Immature natural killer cell (primary cell): Measurements from ENCODE around the gene SLC36A1. TPM values are rescaled to one million over a fixed set of nuclear protein-coding genes. Genes with fewer than 3 reads are reported as not detected.
A peak's percentile ranks its signal among the peaks of the same experiment; 100 is the strongest.
"Not testable (repeated sequence)": the region's sequence is repeated elsewhere in the genome, so short reads cannot be mapped to it uniquely, and the experiment has no call there.

Experiments
- DNase-seq, 3 donors: peaks; one replicate each; pipeline ENCODE4 v3.0.0; 2022; ENCODE audit warnings: mixed read lengths in 1 of 3
- H3K27ac Mint-ChIP-seq, 6 donors: one replicate each; pipeline ENCODE4 v1.8.0; 2020; ENCODE audit warnings: mixed read lengths in 6 of 6, mild to moderate bottlenecking in 5 of 6, inconsistent platforms in 4 of 6, moderate library complexity in 3 of 6
- H3K27me3 Mint-ChIP-seq, 3 donors: one replicate each; pipeline ENCODE4 v1.8.0; 2020 to 2021; ENCODE audit warnings: low read depth in 3 of 3, mild to moderate bottlenecking in 3 of 3, mixed read lengths in 3 of 3, moderate library complexity in 3 of 3, inconsistent platforms in 1 of 3
- H3K36me3 Mint-ChIP-seq, 3 donors: one replicate each; pipeline ENCODE4 v1.8.0; 2020; ENCODE audit warnings: mixed read lengths in 3 of 3, inconsistent platforms in 2 of 3, mild to moderate bottlenecking in 2 of 3
- H3K4me1 Mint-ChIP-seq, 2 donors: one replicate each; pipeline ENCODE4 v1.8.0; 2020; ENCODE audit warnings: inconsistent platforms in 2 of 2, mild to moderate bottlenecking in 2 of 2, mixed read lengths in 2 of 2, moderate library complexity in 1 of 2
- H3K4me3 Mint-ChIP-seq, 5 donors: one replicate each; pipeline ENCODE4 v1.8.0; 2020; ENCODE audit warnings: mild to moderate bottlenecking in 5 of 5, mixed read lengths in 5 of 5, inconsistent platforms in 3 of 5, moderate library complexity in 3 of 5
- H3K9me3 Mint-ChIP-seq, 6 donors: one replicate each; pipeline ENCODE4 v1.8.0; 2020; ENCODE audit warnings: mild to moderate bottlenecking in 6 of 6, mixed read lengths in 6 of 6, inconsistent platforms in 4 of 6, moderate library complexity in 3 of 6
- polyA plus RNA-seq, 3 donors: library from polyadenylated mRNA; unstranded; fragments of 300-500 nt; fragmentation: Illumina TruSeq; gene quantifications; one replicate each; pipeline ENCODE4 v1.2.3, GENCODE V29; 2021

The SLC36A1 gene
- 1 to 10 TPM in 2 of 3 donors, under 1 TPM in 1; 0.51 to 2.8 (median 1.4) TPM for polyA plus RNA-seq

DNA sequence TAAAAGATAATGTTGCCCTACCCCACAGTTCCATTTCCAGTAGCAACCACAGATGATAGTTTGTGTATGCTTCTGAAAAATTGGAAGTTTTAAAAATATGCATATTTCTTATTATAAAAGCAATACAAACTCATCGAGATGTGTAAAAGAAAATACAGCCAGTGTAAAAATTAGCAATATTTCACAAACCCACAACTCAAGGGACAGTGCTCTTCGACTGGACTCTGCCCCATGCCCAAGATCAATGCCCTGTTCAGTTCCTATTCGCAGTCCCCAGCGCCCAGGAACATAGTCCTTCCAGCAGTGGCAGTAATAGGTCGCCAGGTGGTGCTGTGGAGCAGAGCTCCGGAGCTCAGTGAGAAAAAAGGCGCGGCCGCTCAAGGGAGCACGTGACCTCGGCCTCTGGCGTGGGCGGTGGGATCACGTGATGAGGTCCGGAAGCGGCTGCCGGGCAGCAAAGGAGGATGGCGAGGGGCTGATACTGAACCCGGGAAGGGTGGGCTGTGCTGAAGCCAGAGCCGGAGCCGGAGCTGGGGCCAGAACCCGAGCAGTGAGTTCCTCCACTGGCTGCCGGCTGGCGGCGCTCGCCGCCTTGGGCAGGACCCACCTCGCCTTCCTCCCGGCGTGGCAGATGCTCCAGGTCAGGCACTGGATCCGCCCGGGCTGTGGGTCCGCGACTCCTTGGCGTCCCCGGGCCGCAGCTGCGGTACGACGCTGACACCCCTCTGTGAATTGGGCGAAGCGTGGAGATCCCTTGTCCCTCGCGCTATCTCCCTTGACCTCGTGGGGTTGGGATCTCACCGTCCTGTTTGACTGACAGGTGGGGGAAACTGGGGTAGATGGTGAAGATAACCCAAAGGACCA lies at the start of gene SLC36A1:
SLC36A1 (plus strand) TSS at position 430 of the 864 bp plus-strand sequence. CDS start 11,190 bp downstream, outside the sequence.
- peaks cover 6 to 31% (median 13%) of the 10 kb centered on the region in 3 donors for H3K27me3 Mint-ChIP-seq
- peak within 1 kb of the TSS; percentile 93 to 98 (median 96) for H3K4me3 Mint-ChIP-seq
- no peaks in the 10 kb centered on the region for H3K9me3 Mint-ChIP-seq
- peak within 1 kb of the TSS; percentile 81 to 95 (median 90) for H3K27ac Mint-ChIP-seq
- DNase-seq, result peak; percentile 90 to 91 (median 91)
- H3K36me3 Mint-ChIP-seq, result peaks cover 0 to 4% (median 0%) of the 10 kb centered on the region in 3 donors
- H3K4me1 Mint-ChIP-seq, result peaks cover 22% of the 10 kb centered on the region in 2 donors

GRCh38 chr5:151405334-151406160 lies 41.9 kb upstream of the SLC36A1 start:
- H3K27ac Mint-ChIP-seq, result no peak overlapping the region
- no peaks in the 10 kb centered on the region for H3K4me1 Mint-ChIP-seq
- no peak overlapping the region for H3K4me3 Mint-ChIP-seq
- no peaks in the 10 kb centered on the region for H3K36me3 Mint-ChIP-seq
- DNase-seq, result no peak
- H3K27me3 Mint-ChIP-seq, result peaks cover 9 to 14% (median 11%) of the 10 kb centered on the region in 3 donors
- H3K9me3 Mint-ChIP-seq, result peaks cover 0 to 2% (median 0%) of the 10 kb centered on the region in 6 donors

GRCh38 chr5:151406322-151406947 lies 41.0 kb upstream of the SLC36A1 start:
- Mint-ChIP-seq H3K9me3 (peaks cover 0 to 2% (median 0%) of the 10 kb centered on the region in 6 donors), H3K4me3 (no peak overlapping the region), H3K36me3 (no peaks in the 10 kb centered on the region), H3K4me1 (no peaks in the 10 kb centered on the region), H3K27me3 (peaks cover 9 to 11% (median 9%) of the 10 kb centered on the region in 3 donors), H3K27ac (no peak overlapping the region)
- no peak for DNase-seq

DNA sequence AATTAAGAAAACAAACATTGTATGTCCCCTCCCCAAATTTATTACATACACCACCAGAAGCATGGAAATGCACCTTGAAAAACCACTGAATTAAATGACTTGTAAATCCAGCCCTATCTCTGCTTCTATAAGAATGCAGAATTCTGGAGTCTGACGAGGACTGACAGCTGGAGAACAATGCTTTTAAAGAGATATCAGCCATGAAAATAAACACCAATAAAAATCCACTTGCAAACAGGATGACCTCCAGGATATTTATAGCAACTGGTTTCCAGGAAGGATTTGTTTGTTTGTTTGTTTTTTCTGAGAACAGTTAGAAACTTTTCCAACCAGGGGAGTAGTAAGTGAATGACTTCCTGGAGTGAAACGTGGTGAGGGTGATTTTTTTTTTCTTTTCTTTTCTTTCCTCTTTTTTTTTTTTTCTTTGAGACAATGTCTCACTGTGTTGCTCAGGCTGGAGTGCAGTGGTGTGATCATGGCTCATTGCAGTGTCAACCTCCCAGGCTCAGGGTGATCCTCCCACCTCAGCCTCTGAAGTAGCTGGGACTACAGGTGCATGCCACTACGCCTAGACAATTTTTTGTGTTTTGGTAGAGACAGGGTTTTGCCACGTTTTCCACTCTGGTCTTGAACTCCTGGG lies 38.7 kb upstream of the SLC36A1 start:
- Mint-ChIP-seq H3K36me3 (no peaks in the 10 kb centered on the region), H3K27me3 (peaks cover 6 to 13% (median 8%) of the 10 kb centered on the region in 3 donors), H3K4me1 (no peaks in the 10 kb centered on the region), H3K9me3 (no peaks in the 10 kb centered on the region), H3K4me3 (no peak overlapping the region), H3K27ac (no peak overlapping the region)
- no peak for DNase-seq

GRCh38 chr5:151413800-151414199 lies 33.6 kb upstream of the SLC36A1 start:
- DNase-seq, result no peak
- H3K9me3 Mint-ChIP-seq, result peaks cover 0 to 11% (median 0%) of the 10 kb centered on the region in 6 donors
- H3K27me3 Mint-ChIP-seq, result peaks cover 0 to 16% (median 5%) of the 10 kb centered on the region in 3 donors

GRCh38 chr5:151414536-151414935 lies 32.9 kb upstream of the SLC36A1 start:
- Mint-ChIP-seq H3K27me3 (peaks cover 0 to 16% (median 8%) of the 10 kb centered on the region in 3 donors), H3K27ac (no peak overlapping the region), H3K36me3 (no peaks in the 10 kb centered on the region), H3K4me1 (no peaks in the 10 kb centered on the region), H3K9me3 (peaks cover 0 to 11% (median 0%) of the 10 kb centered on the region in 6 donors), H3K4me3 (no peak overlapping the region)
- no peak for DNase-seq

More at GRCh38 chr5:151413800-151414199, 33.6 kb upstream of the SLC36A1 start:
- no peaks in the 10 kb centered on the region for H3K4me1 Mint-ChIP-seq
- H3K27ac Mint-ChIP-seq, result no peak overlapping the region
- no peak overlapping the region for H3K4me3 Mint-ChIP-seq
- no peaks in the 10 kb centered on the region for H3K36me3 Mint-ChIP-seq

DNA sequence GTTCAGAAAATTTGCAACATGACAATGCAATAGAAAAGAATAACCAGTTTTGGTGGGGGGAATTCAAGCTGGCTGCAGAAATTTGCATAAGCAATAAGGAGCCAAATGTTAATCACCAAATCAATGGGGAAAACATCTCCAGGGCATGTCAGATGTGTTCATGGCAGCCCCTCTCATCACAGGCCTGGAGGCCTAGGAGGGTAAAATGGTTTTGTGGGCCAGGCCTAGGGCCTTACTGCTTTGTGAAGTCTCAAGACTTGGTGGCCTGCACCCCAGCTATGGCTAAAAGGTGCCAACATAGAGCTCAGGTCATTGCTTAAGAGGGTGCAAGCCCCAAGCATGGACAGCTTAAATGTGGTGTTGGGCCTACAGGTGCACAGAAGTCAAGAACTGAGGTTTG lies 29.7 kb upstream of the SLC36A1 start:
- Mint-ChIP-seq H3K27ac (no peak overlapping the region), H3K27me3 (peaks cover 0 to 7% (median 6%) of the 10 kb centered on the region in 3 donors)
- DNase-seq, result no peak

DNA sequence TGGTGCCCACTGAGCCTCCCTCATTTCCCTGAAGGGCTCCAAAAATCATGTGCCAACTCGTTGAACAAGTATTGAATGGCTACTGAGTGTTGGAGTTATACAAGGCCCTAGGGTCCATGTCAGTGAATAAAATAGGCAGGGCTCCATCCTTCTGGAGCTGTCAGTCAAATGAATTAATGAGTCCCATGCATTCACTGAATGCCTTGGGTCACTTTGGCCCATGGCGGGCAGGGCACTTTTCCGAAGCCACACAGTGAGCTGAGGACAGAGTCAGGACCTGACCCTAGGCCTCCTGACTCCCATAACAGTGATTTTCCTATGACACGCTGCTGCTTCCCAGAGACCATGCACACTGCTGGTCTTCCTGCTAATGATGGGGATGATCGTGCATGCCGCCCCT lies 27.3 kb upstream of the SLC36A1 start:
- Mint-ChIP-seq H3K27ac (no peak overlapping the region), H3K4me1 (no peaks in the 10 kb centered on the region), H3K27me3 (peaks cover 0 to 10% (median 6%) of the 10 kb centered on the region in 3 donors), H3K36me3 (no peaks in the 10 kb centered on the region), H3K9me3 (peaks cover 0 to 11% (median 0%) of the 10 kb centered on the region in 6 donors), H3K4me3 (no peak overlapping the region)
- DNase-seq, result no peak

More for the DNA sequence above, 29.7 kb upstream of the SLC36A1 start:
- H3K4me1 Mint-ChIP-seq, result no peaks in the 10 kb centered on the region
- no peak overlapping the region for H3K4me3 Mint-ChIP-seq
- peaks cover 0 to 11% (median 0%) of the 10 kb centered on the region in 6 donors for H3K9me3 Mint-ChIP-seq
- no peaks in the 10 kb centered on the region for H3K36me3 Mint-ChIP-seq

DNA sequence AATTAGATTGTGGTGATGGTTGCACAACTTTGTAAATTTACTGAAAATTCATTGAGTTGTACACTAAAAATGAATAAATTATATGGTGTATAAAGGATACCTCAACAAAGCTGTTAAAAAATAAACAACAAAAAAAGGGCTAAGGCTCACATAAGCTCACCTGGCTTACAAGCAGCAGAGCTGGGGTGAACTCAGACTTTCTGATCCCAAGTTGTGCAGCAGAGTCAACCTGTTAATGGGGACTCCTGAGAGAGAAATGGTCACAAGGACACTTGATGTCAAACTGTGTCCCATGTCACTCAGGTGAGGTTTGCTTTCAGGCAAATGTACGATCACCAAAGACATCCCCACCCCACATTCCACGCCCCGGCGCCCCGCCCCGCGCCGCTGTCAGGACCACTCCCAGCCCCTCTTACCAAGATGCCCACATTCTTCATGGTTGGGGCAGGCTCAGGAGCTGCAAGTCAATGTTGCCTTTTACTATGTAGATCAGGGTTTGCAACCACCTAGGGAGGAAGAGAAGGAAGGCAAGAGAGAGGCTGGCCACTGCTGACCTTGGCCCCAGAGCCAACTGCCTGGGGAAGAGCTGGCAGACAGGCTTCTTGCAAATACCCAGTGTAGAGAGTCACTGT lies 22.4 kb upstream of the SLC36A1 start:
- H3K27me3 Mint-ChIP-seq, result peaks cover 0 to 6% (median 0%) of the 10 kb centered on the region in 3 donors
- H3K36me3 Mint-ChIP-seq, result no peaks in the 10 kb centered on the region
- no peaks in the 10 kb centered on the region for H3K4me1 Mint-ChIP-seq
- no peaks in the 10 kb centered on the region for H3K9me3 Mint-ChIP-seq
- H3K27ac Mint-ChIP-seq, result no peak overlapping the region
- DNase-seq, result no peak
- H3K4me3 Mint-ChIP-seq, result no peak overlapping the region

- H3K27ac Mint-ChIP-seq, H3K36me3 Mint-ChIP-seq, H3K27me3 Mint-ChIP-seq, H3K4me1 Mint-ChIP-seq, DNase-seq, H3K4me3 Mint-ChIP-seq, H3K9me3 Mint-ChIP-seq: not testable (repeated sequence)
Observed at GRCh38 chr5:151426347-151426746, 21.1 kb upstream of the SLC36A1 start.

DNA sequence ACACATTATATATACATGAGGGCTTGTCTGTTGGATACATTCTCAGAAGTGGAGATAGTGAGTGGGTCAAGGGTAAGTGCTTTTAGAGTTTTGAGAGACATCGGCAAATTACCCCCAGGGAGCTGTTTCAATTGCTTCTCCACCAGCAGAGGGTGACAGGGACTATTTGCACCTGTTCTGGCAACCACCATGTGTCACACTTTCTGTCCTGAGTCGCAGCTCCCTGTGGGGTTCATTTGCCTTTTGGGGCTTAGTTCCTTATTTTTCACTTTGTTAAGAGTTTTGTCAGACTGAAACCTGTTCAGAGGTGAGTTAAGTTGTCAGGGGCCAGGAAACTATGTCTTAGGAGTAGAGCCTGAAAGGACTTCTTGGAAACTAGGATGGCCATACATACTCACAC lies 20.1 kb upstream of the SLC36A1 start:
- H3K4me3 Mint-ChIP-seq, result no peak overlapping the region
- H3K27ac Mint-ChIP-seq, result no peak overlapping the region
- no peaks in the 10 kb centered on the region for H3K9me3 Mint-ChIP-seq
- no peaks in the 10 kb centered on the region for H3K36me3 Mint-ChIP-seq
- H3K4me1 Mint-ChIP-seq, result no peaks in the 10 kb centered on the region
- DNase-seq, result no peak
- peaks cover 0 to 6% (median 3%) of the 10 kb centered on the region in 3 donors for H3K27me3 Mint-ChIP-seq

DNA sequence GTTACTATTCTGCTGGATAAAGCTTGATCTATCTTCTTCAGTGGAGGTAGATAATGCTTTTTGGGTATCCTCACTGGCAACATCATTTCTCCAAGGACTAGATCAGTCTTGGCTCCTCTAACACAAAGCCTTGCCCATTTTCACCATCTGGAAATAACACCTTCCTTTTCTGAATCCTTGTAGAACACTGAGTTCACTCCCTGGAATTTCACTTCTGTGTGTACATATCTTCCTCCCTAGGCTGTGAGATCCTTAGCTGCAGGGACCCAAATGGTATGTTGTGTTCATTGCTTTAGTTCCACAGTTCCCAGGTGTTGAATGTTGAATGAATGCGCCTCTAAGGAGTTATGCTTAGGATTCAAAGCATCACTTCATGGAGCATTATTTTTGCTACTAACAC lies 16.7 kb upstream of the SLC36A1 start:
- Mint-ChIP-seq H3K36me3 (no peaks in the 10 kb centered on the region), H3K9me3 (no peaks in the 10 kb centered on the region), H3K4me1 (no peaks in the 10 kb centered on the region), H3K4me3 (no peak overlapping the region), H3K27ac (no peak overlapping the region), H3K27me3 (peaks cover 0 to 12% (median 4%) of the 10 kb centered on the region in 3 donors)
- DNase-seq, result no peak

DNA sequence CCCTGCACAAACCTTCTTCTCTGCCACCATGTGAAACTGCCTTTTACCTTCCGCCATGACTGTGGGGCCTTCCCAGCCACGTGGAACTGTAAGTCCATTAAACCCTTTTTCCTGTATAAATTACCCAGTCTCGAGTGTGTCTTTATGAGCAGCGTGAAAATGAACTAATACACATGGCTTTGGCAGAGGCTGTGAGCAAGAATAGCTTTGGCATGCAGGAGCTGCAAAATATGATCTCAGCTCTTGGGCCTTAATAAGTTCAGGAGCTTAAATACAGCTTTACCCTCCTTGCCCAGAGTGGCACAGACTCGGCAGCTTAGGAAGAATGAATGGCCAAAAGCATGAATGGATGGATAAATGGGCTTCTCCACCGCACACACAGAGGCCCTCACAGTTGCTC lies 15.7 kb upstream of the SLC36A1 start:
- H3K27me3 Mint-ChIP-seq, result peaks cover 0 to 12% (median 4%) of the 10 kb centered on the region in 3 donors
- no peaks in the 10 kb centered on the region for H3K9me3 Mint-ChIP-seq

More for the DNA sequence above, 15.7 kb upstream of the SLC36A1 start:
- no peak overlapping the region for H3K4me3 Mint-ChIP-seq
- DNase-seq, result no peak
- no peaks in the 10 kb centered on the region for H3K4me1 Mint-ChIP-seq
- no peak overlapping the region for H3K27ac Mint-ChIP-seq
- H3K36me3 Mint-ChIP-seq, result no peaks in the 10 kb centered on the region
